Activated CD8-positive, alpha-beta memory T cell treated with anti-CD3 and anti-CD28 coated beads, Interleukin-2, amount 10 ng/mL, durations not matched to agents 7 days and 5 days (primary cell): Measurements from ENCODE around the gene TMEM45B. TPM values are rescaled to one million over a fixed set of nuclear protein-coding genes. Genes with fewer than 3 reads are reported as not detected.
"Not testable (repeated sequence)": the region's sequence is repeated elsewhere in the genome, so short reads cannot be mapped to it uniquely, and the experiment has no call there.

Experiments used
- ATAC-seq: fragments of 150-1000 bp; cut with Tn5 transposase; one replicate; pipeline ENCODE4 v1.10.0; 2021; ENCODE audit warnings: moderate library complexity
- CTCF ChIA-PET: fragments of 350-600 bp; sonication (Branson Sonifier 250); formaldehyde crosslinking; loops from one replicate; lab custom pipeline; 2021; ENCODE audit warnings: antibody characterized with exemption; lab: Charles Lee
- DNase-seq: peaks from one replicate; pipeline ENCODE4 v3.0.0-alpha.2; 2020
- H3K27ac Mint-ChIP-seq: one replicate; pipeline ENCODE4 v1.8.0; 2021; ENCODE audit warnings: mild to moderate bottlenecking, mixed read lengths
- H3K27me3 Mint-ChIP-seq: one replicate; pipeline ENCODE4 v1.8.0; 2021; ENCODE audit warnings: mixed read lengths
- H3K36me3 Mint-ChIP-seq: one replicate; pipeline ENCODE4 v1.8.0; 2021; ENCODE audit warnings: mild to moderate bottlenecking, mixed read lengths
- H3K4me1 Mint-ChIP-seq: one replicate; pipeline ENCODE4 v1.8.0; 2021; ENCODE audit warnings: mixed read lengths
- H3K4me3 Mint-ChIP-seq: one replicate; pipeline ENCODE4 v1.8.0; 2021; ENCODE audit warnings: mild to moderate bottlenecking, moderate library complexity, mixed read lengths
- H3K9me3 Mint-ChIP-seq: one replicate; pipeline ENCODE4 v1.8.0; 2022; ENCODE audit warnings: low read depth, mixed read lengths
- total RNA-seq, 2 experiments: library from RNA; stranded (reverse); gene quantifications; one replicate each; pipeline ENCODE4 v1.2.3, GENCODE V29; 2021

TMEM45B gene
- total RNA-seq, 2 experiments from 2014 or later: 0.18 TPM; not detected in 1

DNA sequence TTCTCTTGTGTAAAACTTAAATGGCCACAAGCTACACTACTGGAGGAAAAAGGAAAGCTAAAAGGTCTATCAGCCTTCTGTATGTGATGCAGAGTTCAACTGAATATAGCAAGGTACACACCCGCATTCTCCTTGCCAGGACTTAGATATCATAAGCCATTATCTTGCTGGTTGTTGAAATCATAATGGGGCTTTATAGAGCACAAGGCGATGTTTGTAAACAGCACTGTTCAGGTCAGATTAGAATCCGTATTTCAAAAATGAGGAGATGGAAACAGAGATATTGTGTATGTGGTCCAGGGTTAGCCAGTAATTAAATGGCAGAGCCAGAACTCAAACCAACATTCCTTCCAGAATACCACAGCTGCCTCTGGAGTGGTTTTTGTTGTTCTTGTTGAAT, 2.6 kb downstream of the TMEM45B start:
- H3K9me3 Mint-ChIP-seq, H3K4me3 Mint-ChIP-seq, H3K27ac Mint-ChIP-seq, ATAC-seq, DNase-seq, H3K36me3 Mint-ChIP-seq, CTCF ChIA-PET: not testable (repeated sequence)
- peaks cover 19% of the 10 kb centered on the region for H3K4me1 Mint-ChIP-seq
- H3K27me3 Mint-ChIP-seq: peaks cover 55% of the 10 kb centered on the region

DNA sequence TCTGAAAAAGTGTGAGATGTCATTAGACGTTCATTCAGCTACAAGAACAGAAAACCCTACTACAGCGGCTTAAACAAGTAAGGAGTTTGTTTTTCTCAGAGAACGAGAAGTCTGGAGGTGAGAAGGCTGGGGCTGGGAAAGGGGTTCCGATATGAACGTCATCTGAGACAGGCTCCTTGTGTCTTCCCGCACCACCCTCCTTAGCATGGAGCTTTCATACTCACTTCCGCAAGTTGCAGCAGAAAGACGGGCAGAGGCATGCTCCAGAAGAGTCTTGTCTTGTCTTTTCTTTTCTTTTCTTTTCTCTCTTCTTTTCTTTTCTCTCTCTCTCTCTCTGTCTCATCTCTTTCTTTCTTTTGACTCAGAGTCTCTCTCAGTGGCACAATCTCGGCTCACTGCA, 3.6 kb downstream of the TMEM45B start:
- H3K9me3 Mint-ChIP-seq: no peaks in the 10 kb centered on the region
- no peak overlapping the region for H3K4me3 Mint-ChIP-seq
- H3K36me3 Mint-ChIP-seq: peaks cover 8% of the 10 kb centered on the region
- no peak for ATAC-seq
- DNase-seq: no peak
- peaks cover 48% of the 10 kb centered on the region for H3K27me3 Mint-ChIP-seq
- no peak overlapping the region for H3K27ac Mint-ChIP-seq
- CTCF ChIA-PET: no interaction called here
- peaks cover 15% of the 10 kb centered on the region for H3K4me1 Mint-ChIP-seq

DNA sequence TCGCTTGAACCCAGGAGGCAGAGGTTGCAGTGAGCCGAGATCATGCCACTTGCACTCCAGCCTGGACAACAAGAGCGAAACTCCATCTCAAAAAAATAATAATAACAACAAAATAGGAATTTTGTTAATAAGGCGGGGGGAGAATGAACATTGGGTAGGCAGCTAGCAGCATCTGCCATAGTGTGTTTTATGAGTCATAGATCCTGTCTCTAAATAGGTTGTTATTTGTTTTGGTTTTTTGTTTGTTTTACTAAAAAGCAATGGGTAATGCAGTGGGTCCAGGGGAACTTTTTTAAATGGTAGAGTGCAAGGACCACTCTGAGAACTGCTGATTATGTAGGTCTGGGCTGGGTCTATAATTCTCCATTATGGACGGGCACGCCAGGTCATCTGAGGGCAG, 4.6 kb downstream of the TMEM45B start:
- peaks cover 39% of the 10 kb centered on the region for H3K27me3 Mint-ChIP-seq
- H3K27ac Mint-ChIP-seq, H3K4me3 Mint-ChIP-seq, ATAC-seq, H3K4me1 Mint-ChIP-seq, H3K36me3 Mint-ChIP-seq, CTCF ChIA-PET, DNase-seq, H3K9me3 Mint-ChIP-seq: not testable (repeated sequence)

DNA sequence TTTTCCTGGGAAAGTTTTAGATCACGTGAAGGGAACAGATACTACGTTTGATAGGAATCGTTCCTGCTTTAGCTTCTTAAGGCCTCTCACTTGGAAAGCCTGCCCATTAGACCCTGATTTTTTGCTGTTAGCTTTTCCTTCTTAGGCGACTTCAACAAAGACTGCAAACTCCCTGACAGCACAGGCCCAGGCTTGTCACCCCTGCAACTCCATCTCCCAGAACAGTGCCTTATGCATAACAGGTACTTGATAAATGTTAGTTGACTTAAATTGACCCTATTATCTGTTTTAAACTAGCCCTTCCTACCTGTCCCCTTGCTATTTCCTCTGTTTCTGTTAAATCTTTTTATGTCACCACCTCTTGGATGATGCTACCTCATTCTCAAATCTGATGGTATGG, 7.6 kb downstream of the TMEM45B start:
- H3K27ac Mint-ChIP-seq, H3K4me1 Mint-ChIP-seq, H3K36me3 Mint-ChIP-seq, DNase-seq, H3K9me3 Mint-ChIP-seq, H3K4me3 Mint-ChIP-seq, ATAC-seq, CTCF ChIA-PET: not testable (repeated sequence)
- peaks cover 15% of the 10 kb centered on the region for H3K27me3 Mint-ChIP-seq

DNA sequence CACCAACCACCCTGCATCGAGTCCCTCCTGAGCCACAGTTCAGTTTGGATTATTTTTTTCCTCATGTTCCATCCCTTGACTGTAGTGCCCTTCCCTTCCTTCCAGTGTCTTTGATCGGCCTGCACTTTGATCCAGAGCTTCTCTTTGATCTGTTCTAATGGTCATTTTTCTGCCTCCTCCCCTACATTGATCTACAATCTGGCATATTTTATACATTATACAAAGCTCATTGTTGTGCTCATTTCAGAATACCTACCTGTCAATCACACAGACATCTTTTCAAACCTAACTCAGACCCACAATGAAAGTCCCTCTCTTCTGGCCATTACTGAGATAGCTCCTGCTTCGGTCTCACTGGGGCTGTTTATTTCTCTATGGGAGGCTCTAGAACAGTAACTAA, 8.2 kb downstream of the TMEM45B start:
- H3K27ac Mint-ChIP-seq, CTCF ChIA-PET, H3K4me3 Mint-ChIP-seq, DNase-seq, H3K9me3 Mint-ChIP-seq, H3K4me1 Mint-ChIP-seq, ATAC-seq, H3K36me3 Mint-ChIP-seq: not testable (repeated sequence)
- H3K27me3 Mint-ChIP-seq: peaks cover 13% of the 10 kb centered on the region

DNA sequence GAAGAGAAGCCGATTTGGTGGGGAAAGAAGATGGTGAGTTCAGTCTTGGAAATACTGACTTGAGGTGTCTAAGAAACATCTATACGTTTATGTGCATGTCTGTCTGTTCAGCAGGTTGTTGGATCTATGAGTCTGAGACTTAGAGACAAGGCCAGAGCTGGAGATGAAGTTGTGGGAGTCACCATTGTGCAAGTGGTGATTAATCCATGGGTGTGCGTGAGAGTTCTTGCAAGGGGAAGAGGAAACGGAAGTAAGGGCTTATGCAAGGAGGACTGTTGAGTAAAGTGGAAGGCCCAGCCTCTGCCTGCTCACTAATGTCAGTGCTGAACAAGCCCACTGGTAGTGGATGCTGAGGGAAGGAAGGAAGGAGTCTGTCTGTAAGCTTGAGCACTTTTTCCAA, 9.7 kb downstream of the TMEM45B start:
- no peaks in the 10 kb centered on the region for H3K36me3 Mint-ChIP-seq
- DNase-seq: no peak
- H3K27me3 Mint-ChIP-seq: peaks cover 10% of the 10 kb centered on the region
- H3K27ac Mint-ChIP-seq: no peak overlapping the region
- CTCF ChIA-PET: no interaction called here
- H3K4me3 Mint-ChIP-seq: no peak overlapping the region
- H3K9me3 Mint-ChIP-seq: no peaks in the 10 kb centered on the region
- ATAC-seq: no peak
- no peaks in the 10 kb centered on the region for H3K4me1 Mint-ChIP-seq

DNA sequence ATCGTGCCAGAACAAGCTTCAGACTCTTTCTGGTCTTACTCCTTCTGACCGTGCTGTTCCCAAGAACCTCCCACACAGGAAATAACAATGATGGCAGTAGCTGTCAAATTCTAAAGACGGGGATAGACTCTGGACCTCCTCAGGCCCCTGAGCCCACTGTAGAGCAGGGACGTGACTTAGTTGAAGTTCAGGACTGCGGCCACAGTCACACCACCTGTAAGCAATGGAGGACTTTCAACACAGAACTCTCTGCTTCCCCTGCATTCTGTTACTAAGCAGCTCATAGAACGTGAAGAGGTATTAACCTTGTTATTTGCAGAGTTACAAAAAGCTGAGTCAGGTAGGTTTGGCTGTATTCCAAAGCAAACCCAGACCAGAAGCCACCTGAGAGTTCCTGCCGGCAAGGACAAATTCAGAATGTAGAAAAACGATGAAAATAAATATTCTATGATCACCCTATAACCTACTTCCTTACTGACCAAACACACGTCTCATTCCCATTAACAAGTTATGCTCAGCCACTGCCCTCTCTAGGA, 12.7 kb downstream of the TMEM45B start:
- H3K4me3 Mint-ChIP-seq: no peak overlapping the region
- H3K27me3 Mint-ChIP-seq: peaks cover 6% of the 10 kb centered on the region
- no peaks in the 10 kb centered on the region for H3K9me3 Mint-ChIP-seq
- DNase-seq: no peak
- CTCF ChIA-PET: no interaction called here
- H3K36me3 Mint-ChIP-seq: no peaks in the 10 kb centered on the region
- H3K27ac Mint-ChIP-seq: no peak overlapping the region
- H3K4me1 Mint-ChIP-seq: no peaks in the 10 kb centered on the region
- ATAC-seq: no peak

DNA sequence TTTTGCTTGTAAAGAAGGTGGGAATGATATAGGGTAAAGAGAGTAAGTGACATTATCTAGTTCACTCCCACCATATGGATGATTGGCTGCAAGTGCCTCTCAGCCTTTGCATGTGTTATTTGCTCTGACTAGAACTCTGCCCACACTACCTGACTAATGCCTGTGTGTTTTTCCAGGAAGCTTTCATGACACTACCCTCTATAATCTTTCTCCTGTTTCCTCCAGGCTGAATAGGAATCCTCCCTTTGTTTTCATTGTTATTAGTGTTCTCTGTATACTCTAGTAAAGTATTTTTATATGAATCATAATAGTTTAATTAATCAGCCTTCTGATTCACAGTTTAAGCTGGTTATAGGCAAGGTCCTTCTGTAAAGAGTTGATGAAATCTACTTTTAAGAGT, 13.8 kb downstream of the TMEM45B start:
- H3K9me3 Mint-ChIP-seq, H3K36me3 Mint-ChIP-seq, DNase-seq, CTCF ChIA-PET, H3K27ac Mint-ChIP-seq, H3K27me3 Mint-ChIP-seq, H3K4me1 Mint-ChIP-seq, H3K4me3 Mint-ChIP-seq, ATAC-seq: not testable (repeated sequence)

DNA sequence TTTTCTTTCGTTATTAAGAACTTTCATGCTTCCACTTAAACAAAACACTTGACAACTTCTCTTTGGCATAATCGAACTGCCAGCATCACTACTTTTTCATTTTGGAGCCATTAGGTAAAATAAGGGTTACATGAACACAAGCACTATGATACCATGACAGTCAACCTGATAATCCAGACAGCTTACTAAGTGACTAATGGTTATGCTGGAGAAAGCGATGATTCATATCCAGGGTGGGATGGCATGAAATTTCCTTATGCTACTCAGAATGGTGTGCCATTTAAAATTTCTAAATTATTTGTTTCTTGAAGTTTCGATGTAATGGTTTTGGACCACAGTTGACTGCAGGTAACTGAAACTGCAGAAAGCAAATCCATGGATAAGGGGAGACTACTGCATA, 15.6 kb downstream of the TMEM45B start:
- H3K4me3 Mint-ChIP-seq, H3K36me3 Mint-ChIP-seq, H3K9me3 Mint-ChIP-seq, DNase-seq, H3K27ac Mint-ChIP-seq, CTCF ChIA-PET, H3K4me1 Mint-ChIP-seq, H3K27me3 Mint-ChIP-seq, ATAC-seq: not testable (repeated sequence)

DNA sequence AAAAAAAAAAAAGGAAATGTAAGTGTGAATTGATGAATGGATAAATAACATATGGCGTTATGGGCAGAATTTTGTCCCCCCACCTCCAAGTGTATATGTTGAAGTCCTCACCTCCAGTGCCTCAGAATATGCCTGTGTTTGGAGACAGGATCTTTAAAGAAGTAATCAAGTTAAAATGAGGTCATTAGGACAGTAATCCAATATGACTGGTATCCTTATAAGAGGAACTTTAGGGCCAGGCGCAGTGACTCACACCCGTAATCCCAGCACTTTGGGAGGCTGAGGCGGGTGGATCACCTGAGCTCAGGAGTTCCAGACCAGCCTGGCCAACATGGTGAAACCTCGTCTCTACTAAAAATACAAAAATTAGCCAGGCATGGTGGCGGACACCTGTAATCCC, 17.6 kb downstream of the TMEM45B start:
- H3K36me3 Mint-ChIP-seq, DNase-seq, CTCF ChIA-PET, H3K4me3 Mint-ChIP-seq, H3K27me3 Mint-ChIP-seq, H3K27ac Mint-ChIP-seq, ATAC-seq, H3K4me1 Mint-ChIP-seq, H3K9me3 Mint-ChIP-seq: not testable (repeated sequence)

DNA sequence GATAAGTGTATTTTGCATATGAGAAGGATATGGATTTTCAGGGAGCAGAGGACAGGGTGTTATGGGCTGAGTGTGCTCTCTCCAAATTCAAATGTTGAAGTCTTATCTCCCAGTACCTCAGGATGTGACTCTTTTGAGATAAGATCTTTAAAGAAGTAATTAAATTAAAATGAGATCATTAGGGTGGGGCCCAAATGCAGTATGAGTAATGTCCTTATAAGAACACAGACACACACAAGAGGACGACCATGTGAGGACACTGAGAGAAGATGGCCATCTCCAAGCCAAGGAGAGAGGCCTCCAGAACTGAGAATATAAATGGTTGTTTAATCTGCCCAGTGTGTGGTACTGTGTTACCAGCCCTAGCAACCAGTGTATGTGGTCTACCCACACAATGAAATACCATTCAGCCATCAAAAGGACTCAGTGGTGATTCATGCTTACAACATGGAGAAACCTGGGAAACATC, 20.8 kb downstream of the TMEM45B start:
- H3K9me3 Mint-ChIP-seq, H3K27me3 Mint-ChIP-seq, H3K4me3 Mint-ChIP-seq, H3K36me3 Mint-ChIP-seq, CTCF ChIA-PET, H3K4me1 Mint-ChIP-seq, H3K27ac Mint-ChIP-seq, DNase-seq: not testable (repeated sequence)
- ATAC-seq: peak; percentile 16

DNA sequence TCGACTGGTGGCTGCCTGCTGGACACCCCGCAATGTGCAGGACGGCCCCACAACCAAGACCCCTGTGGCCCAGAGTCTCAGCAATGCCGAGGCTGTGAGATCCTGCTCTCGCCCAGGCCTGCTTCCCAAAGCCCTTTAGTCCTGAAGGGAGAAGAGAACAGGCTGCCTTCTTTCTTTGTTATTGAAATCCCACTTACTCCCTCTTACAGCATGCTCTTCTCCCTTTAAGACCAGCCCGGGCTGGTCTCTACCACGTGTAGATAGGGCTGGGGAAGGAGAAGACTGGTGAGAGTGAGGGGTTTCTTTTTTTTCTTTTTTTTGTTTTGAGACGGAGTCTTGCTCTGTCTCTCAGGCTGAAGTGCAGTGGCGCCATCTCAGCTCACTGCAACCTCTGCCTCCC, 21.3 kb downstream of the TMEM45B start:
- CTCF ChIA-PET: interaction anchor here (0.8 kb wide), 1 partner anchor 85 kb away, joined by 3 read pairs; no protein-coding TSS in a partner anchor
- no peak overlapping the region for H3K27ac Mint-ChIP-seq
- no peak for DNase-seq
- no peaks in the 10 kb centered on the region for H3K36me3 Mint-ChIP-seq
- no peaks in the 10 kb centered on the region for H3K9me3 Mint-ChIP-seq
- H3K27me3 Mint-ChIP-seq: peaks cover 6% of the 10 kb centered on the region
- peaks cover 2% of the 10 kb centered on the region for H3K4me1 Mint-ChIP-seq
- ATAC-seq: no peak
- no peak overlapping the region for H3K4me3 Mint-ChIP-seq

DNA sequence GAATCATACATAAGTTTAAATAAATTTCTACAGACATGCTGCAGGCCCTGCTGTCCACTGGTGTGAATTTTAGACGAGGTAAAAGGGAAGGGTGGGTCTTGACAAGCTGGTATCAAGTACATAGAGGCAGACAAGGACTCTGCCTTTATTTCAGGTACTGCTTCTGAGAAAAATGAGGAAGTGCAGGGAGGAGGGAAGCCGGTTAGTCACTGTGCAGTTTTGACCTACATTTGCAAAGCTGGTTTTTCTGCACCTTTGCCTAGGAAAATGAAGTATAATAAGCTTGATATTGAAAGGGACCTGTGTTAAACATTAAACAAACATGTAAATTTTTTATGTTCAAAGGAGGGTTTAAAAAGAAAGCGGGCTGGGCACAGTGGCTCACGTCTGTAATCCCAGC, 24.6 kb downstream of the TMEM45B start:
- Mint-ChIP-seq H3K36me3 (no peaks in the 10 kb centered on the region), H3K9me3 (peaks cover 3% of the 10 kb centered on the region), H3K4me1 (peaks cover 9% of the 10 kb centered on the region), H3K27ac (no peak overlapping the region), H3K27me3 (peaks cover 12% of the 10 kb centered on the region), H3K4me3 (no peak overlapping the region)
- DNase-seq: no peak
- no peak for ATAC-seq
- CTCF ChIA-PET: no interaction called here

DNA sequence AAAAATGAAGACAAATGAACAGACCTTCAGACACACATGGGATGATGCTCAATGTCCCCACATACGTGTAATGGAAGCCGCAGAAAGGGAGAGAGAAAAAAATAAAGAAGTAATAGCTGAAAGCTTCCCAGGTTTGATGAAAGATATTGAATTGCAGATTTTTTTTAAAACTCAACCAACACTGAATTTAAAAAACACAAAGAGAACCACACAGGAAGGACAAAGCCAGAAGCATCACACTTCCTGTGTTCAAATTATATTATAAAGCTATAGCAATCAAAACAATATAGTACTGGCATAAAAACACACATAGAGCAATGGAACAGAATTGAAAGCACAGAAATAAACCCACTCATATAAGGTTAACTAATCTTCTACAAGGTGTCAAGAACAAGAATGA, 26.5 kb downstream of the TMEM45B start:
- Mint-ChIP-seq H3K4me3 (no peak overlapping the region), H3K27me3 (peaks cover 12% of the 10 kb centered on the region), H3K36me3 (no peaks in the 10 kb centered on the region), H3K9me3 (peaks cover 3% of the 10 kb centered on the region), H3K27ac (no peak overlapping the region), H3K4me1 (peaks cover 17% of the 10 kb centered on the region)
- no peak for ATAC-seq
- CTCF ChIA-PET: no interaction called here
- no peak for DNase-seq
